GM12874 (cell line): ENCODE measurements around the gene CAPS.

Experiments
- TF ChIP-seq, protein P1 (sequence below): IDR thresholded peaks from 2 replicates; pipeline ENCODE4 v1.5.1; 2011; ENCODE audit warnings: low read depth, mild to moderate bottlenecking, control low read depth, low read length, moderate library complexity; ENCODE audit not compliant: insufficient read depth

Gene CAPS

DNA sequence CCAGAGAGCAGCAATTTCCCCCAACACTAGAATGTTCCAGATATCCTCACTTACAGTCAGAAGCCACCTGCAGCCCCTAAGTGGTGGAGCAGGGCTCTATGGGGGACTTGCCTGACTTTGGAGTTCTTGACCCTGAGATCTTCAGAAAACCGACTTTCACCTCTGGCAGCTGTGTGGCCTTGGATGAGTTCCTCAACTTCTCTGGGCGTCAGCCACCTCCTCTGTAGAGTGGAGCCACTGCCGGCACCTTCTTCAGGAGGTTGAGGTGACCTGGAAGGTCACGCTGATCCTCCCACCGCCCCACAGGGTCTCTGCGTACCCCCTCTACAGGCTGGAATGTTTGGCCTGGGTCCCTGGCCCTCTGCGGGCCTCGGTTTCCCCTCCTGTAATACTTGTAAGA lies 36.6 kb upstream of the CAPS start:
- TF ChIP-seq, protein P1, sequence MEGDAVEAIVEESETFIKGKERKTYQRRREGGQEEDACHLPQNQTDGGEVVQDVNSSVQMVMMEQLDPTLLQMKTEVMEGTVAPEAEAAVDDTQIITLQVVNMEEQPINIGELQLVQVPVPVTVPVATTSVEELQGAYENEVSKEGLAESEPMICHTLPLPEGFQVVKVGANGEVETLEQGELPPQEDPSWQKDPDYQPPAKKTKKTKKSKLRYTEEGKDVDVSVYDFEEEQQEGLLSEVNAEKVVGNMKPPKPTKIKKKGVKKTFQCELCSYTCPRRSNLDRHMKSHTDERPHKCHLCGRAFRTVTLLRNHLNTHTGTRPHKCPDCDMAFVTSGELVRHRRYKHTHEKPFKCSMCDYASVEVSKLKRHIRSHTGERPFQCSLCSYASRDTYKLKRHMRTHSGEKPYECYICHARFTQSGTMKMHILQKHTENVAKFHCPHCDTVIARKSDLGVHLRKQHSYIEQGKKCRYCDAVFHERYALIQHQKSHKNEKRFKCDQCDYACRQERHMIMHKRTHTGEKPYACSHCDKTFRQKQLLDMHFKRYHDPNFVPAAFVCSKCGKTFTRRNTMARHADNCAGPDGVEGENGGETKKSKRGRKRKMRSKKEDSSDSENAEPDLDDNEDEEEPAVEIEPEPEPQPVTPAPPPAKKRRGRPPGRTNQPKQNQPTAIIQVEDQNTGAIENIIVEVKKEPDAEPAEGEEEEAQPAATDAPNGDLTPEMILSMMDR, result no peak

DNA sequence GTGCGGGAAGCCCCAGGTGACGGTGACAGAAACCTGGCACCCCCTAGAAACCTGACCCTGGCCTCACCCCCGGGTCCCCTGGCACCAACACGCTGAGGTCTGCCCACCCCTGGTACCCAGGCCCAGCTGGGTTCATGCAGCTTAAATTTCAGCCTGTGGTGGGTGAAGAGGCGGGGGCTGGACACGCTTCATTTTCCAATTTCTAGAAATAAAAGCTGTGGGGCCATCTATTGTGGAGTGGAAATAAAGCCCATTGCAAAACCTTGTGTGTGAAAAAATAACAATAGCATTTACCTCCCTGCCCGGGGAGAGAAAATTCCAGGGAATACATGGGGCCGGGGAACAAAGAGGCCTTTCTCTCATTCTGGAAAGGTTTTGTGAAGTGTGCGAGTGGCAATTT lies 36.2 kb upstream of the CAPS start:
- TF ChIP-seq, protein P1, result no peak

GRCh38 chr19:5880196-5880595 lies 33.9 kb upstream of the CAPS start:
- TF ChIP-seq, protein P1, result no peak

GRCh38 chr19:5880604-5881078 lies 33.4 kb upstream of the CAPS start:
- TF ChIP-seq, protein P1, result no peak

DNA sequence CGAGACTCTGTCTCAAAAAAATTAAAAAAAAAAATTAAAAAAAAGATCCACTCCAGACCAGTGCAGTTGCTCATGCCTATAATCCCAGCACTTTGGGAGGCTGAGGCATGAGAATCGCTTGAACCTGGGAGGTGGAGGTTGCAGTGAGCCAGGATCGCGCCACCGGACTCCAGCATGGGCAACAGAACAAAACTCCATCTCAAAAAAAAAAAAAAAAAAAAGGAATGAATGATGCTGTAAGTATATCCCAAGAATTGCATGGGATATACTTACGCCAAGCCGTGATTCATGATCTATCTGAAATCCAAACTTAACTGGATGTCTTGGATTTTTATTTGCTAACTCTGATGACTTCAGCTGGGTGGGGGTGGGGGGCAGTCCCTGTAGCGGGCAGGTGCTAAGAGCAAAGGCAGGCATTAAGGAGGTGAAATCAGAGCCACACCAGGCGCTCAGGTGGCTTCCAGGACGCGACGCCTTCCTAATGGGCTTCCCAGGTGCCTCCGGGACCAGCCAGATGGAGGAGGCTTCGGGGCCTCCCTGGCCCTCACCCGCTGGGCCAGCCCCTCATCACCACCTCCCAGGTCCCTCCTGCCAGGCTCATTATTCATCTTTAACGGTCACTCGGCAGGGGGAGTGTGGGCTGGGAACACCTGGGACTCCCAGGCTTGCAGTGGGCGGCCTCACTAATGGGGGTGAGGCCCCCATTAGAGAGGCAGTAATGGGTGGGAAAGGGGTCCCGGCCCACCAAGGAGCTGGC lies 32.3 kb upstream of the CAPS start:
- TF ChIP-seq, protein P1, result no peak

- TF ChIP-seq, protein P1, result no peak
These were observed 31.6 kb upstream of the CAPS start for GRCh38 chr19:5882421-5882968.

DNA sequence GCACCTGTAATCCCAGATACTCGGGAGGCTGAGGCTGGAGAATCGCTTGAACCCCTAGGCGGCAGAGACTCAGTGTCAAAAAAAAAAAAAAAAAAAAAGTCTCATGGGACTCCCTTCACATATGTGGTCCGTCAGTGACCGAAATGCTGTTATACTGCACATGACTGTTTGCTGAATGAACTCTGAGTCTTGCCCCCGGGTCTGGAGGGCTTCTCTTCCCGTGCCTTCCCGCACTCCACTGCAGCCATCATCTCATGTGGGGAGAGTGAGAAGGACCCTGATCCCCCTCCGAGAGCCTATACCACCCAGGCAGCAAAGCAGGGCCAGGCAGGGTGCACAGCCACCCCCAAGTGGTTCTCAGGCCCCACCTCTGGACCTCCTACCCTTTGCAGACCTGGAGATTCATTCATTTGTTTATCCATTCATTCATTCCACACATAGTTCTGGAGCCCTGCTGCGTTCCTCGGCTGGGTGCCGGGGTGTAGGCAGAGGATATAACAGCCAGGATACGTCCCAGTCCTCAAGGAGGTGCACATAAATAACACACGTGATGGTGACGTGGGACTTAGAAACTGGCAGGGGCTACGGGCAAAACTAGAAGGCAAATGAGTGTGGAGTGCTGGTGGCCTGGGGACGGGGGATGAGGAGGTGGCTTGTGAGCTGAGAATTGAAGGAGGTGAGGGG lies 24.6 kb upstream of the CAPS start:
- TF ChIP-seq, protein P1, result no peak
